GM12801 (cell line): ENCODE data around the gene ERBB4.

Source experiments
- TF ChIP-seq, protein P1 (sequence below): IDR thresholded peaks from one replicate; pipeline ENCODE4 v1.5.1; 2011; ENCODE audit warnings: control low read depth; ENCODE audit not compliant: insufficient read length; ENCODE audit errors: extremely low read depth

ERBB4 gene

DNA sequence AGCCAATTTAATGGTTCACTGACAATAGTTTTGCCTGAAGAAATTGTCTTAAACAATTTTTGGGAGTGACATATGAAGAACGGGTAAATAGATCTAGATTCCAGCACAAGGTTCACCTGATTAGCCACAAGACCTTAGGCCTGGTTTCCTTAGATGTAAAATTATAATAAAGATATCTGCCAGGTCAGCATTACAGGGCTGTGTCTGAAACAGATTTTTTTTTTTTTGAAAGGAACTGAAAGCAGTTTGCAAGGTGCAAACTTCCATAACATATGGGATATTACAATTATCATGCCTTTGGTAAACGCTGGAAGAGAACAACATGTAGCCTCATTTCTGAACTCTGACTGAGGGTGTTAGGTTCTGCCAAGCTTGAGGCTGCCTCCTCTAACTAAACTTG, 599.4 kb downstream of the ERBB4 start:
- TF ChIP-seq, protein P1, sequence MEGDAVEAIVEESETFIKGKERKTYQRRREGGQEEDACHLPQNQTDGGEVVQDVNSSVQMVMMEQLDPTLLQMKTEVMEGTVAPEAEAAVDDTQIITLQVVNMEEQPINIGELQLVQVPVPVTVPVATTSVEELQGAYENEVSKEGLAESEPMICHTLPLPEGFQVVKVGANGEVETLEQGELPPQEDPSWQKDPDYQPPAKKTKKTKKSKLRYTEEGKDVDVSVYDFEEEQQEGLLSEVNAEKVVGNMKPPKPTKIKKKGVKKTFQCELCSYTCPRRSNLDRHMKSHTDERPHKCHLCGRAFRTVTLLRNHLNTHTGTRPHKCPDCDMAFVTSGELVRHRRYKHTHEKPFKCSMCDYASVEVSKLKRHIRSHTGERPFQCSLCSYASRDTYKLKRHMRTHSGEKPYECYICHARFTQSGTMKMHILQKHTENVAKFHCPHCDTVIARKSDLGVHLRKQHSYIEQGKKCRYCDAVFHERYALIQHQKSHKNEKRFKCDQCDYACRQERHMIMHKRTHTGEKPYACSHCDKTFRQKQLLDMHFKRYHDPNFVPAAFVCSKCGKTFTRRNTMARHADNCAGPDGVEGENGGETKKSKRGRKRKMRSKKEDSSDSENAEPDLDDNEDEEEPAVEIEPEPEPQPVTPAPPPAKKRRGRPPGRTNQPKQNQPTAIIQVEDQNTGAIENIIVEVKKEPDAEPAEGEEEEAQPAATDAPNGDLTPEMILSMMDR = no peak

DNA sequence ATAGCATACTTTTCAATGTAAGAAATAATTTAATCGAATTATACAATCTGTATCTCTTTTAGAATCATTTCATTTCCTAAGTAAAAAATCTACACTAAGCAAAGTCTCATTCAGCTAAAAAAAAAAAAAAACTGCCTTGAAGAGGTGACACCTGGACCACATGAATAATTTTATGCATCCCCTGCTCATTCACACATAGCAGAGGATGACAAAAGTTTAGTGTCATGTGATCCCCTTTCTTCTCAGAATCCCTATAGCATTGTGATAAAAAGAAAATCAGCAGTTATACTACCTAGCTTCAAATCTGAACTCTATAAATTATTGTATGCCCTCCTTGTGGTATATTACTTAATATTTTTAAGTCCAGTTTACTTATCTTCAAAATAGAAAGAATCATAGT, 603.8 kb downstream of the ERBB4 start:
- TF ChIP-seq, protein P1 = no peak

DNA sequence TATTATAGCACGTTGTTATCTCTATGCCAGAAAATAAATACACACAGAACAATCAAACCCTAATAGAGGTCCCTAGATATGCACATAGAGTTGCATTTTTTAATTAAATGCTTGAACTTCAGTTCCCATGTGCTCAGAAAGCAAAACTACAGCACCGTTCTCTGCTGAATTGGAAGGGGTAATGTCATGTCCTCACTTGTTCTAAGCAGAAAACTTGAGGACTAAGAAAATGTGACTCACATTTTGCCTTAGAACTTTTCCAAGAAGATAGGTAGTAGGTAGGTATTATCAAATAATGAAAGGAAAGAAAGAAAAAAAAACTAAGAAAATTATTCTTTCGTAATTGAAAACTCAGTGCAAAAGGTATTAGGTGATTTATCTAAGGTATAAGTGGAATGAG, 607.3 kb downstream of the ERBB4 start:
- TF ChIP-seq, protein P1 = no peak

DNA sequence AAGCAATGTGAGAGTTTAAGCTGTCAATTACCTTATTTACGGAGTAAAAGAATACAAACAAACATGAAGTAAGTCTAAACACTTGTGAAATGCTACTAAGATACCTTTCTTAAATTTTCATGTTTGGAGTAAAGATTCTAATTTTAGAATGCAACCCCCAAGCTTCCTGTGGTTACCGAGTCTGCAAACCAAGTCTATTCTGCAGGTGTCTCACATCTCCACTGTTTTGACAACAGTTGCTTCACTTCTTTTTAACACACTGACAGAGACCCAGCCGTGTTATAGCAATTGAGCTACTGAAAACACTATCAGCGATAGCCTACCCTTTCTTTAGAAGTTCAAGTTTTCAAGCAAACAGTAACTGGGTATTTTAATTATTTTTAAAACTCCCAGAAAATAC, 608.3 kb downstream of the ERBB4 start:
- TF ChIP-seq, protein P1 = no peak

DNA sequence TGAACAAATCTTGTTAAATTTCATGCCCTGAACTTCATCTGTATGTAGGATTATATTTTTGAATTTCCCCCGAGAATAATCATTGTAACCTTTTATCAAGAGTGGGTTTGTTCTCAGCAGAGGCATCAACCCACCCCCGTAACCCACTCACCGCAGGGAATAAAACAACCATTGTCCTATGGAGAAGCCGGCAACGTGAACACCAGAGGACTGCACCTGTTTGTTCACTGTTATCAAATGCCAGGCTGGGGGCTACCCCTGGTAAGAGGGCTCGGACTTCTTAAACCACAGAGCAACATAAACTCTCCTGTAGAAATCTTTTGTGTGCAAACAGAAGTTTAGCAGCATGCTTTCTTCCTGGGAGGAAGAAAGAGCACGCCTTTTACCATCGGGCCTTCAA, 610.4 kb downstream of the ERBB4 start:
- TF ChIP-seq, protein P1 = no peak

DNA sequence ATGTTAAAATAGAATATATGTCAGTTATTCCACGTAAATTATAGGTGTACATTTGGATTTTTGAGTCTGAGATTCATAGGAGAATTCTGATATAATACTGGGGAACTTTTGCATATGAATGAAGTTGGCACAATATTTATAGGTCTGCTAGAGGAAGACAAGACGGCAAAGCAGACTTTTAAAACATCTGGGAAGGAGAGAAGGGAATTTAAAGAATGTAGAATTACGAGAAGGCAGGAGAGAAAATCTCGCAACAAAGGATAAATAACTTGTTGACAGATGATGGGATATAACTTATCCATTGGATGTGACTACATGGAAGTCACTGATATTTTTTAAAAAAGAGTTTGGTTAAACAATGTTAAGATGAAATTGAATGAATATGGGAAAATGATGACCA, 615.6 kb downstream of the ERBB4 start:
- TF ChIP-seq, protein P1 = no peak

DNA sequence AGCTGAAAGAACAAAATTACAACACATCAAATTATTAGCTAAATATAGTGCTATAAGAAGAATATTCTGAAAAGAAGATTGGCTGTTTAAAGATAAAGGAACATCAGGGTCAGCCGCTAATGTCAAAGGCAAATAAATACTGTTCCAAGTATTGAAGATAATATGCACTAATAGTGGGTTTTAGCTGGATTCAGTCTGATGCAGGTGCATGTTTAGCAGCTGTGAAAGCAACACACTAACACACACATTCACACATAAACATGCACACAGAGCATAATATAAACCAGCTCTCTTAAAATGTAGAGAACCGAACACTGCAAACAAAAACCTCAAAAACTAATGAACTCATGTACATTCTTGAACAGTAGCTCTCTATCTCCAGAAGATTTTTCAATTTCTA, 634.6 kb downstream of the ERBB4 start:
- TF ChIP-seq, protein P1 = no peak

DNA sequence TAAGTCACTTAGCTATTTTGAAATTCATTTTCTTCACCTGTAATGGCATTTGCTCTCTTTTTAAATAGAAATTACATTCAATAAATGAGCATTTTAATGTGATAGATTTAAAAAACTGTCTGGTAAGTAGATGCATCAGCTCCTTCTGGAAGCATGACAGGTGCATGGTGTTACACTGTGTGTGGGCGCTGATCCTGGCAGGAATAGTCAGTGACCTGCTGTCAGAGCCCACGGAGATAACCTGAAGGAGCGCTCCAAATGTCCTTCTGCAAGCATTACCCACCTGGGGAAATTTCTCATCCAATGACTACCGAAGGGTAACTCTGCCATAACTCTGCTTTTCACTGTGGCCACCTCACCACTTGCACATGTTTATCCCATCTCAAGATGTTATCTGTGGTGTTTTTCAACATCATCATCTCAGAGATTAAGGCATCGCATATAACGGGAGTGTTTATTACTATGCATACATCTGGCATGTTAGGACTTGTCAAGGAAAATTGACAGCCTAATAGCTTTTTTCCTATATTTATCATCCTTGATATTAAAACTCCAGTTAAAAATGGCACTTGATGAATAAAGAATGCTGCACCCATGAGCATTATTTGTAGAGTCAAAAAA, 637.3 kb downstream of the ERBB4 start:
- TF ChIP-seq, protein P1 = no peak
